ENCODE measurements around the gene NCAPD2. TPM values are rescaled to one million over a fixed set of nuclear protein-coding genes. Genes with fewer than 3 reads are reported as not detected.
A peak's percentile ranks its signal among the peaks of the same experiment; 100 is the strongest.

Gene NCAPD2, protein sequence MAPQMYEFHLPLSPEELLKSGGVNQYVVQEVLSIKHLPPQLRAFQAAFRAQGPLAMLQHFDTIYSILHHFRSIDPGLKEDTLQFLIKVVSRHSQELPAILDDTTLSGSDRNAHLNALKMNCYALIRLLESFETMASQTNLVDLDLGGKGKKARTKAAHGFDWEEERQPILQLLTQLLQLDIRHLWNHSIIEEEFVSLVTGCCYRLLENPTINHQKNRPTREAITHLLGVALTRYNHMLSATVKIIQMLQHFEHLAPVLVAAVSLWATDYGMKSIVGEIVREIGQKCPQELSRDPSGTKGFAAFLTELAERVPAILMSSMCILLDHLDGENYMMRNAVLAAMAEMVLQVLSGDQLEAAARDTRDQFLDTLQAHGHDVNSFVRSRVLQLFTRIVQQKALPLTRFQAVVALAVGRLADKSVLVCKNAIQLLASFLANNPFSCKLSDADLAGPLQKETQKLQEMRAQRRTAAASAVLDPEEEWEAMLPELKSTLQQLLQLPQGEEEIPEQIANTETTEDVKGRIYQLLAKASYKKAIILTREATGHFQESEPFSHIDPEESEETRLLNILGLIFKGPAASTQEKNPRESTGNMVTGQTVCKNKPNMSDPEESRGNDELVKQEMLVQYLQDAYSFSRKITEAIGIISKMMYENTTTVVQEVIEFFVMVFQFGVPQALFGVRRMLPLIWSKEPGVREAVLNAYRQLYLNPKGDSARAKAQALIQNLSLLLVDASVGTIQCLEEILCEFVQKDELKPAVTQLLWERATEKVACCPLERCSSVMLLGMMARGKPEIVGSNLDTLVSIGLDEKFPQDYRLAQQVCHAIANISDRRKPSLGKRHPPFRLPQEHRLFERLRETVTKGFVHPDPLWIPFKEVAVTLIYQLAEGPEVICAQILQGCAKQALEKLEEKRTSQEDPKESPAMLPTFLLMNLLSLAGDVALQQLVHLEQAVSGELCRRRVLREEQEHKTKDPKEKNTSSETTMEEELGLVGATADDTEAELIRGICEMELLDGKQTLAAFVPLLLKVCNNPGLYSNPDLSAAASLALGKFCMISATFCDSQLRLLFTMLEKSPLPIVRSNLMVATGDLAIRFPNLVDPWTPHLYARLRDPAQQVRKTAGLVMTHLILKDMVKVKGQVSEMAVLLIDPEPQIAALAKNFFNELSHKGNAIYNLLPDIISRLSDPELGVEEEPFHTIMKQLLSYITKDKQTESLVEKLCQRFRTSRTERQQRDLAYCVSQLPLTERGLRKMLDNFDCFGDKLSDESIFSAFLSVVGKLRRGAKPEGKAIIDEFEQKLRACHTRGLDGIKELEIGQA (N-terminal part only)
- total RNA-seq = 17.8 TPM

DNA sequence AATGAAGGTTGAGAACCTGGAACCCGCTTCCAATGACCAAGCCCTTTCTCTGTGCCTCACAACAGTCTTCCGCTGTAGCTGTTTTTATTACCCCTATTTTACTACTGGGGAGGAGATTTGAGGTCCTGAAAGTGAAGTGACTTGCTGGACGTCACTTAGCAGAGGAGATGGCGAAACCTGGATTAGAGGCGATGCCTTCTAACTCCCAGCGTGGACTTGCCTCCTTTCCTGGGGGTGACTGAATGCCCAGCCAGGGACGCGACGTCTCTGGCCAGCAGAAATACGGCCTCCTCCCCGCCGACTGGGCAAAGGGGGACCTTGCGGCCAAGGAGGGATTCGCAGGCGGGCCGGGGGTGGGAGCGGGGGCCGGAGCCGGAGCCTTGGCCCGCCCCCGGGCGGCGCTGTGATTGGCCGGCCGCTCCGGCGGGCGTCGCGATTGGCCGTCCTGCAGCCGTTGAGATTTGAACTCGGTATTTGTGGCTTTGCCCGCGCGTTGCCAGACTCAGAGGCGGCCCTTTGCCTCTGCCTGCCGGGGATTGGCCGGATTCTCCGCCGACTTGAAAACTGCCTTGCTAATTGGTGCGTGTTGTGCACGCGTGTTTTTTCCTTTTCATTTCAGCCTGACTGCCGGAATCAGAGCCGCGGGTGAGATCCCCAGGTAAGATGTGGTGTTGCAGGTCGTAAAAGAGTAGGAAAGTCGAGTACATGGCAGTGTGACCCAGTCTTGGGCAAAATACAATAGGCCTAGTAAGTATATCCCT, at the start of gene NCAPD2:
NCAPD2 (plus strand) TSS at position 606 of the 761 bp plus-strand sequence. CDS start 997 bp downstream, outside the sequence.

GRCh38 chr12:6444704-6445688, 48.9 kb upstream of the NCAPD2 start, which contains the start of gene CD27:
Gene CD27 (plus strand): TSS chr12:6444955. CDS start chr12:6445096, 141 bp downstream.

GRCh38 chr12:6451348-6452244, 42.3 kb upstream of the NCAPD2 start, which contains the start of gene TAPBPL:
Gene TAPBPL (plus strand): TSS chr12:6452042. CDS start chr12:6452249, 207 bp downstream.

GRCh38 chr12:6470375-6471163, 23.3 kb upstream of the NCAPD2 start, which contains the start of gene VAMP1:
Gene VAMP1 (minus strand): TSS chr12:6470677. CDS start chr12:6470531, 146 bp downstream.

GRCh38 chr12:6492838-6493496, 935 bp upstream of the NCAPD2 start, which contains the start of gene MRPL51:
Gene MRPL51 (minus strand): TSS chr12:6493262. CDS start chr12:6493136, 126 bp downstream.

GRCh38 chr12:6533923-6534694, 40.2 kb downstream of the NCAPD2 start, which contains the start of gene GAPDH:
Gene GAPDH (plus strand): TSS chr12:6534517. CDS start chr12:6534833, 316 bp downstream.

Small RNAs within 50 kb of the gene (small RNA-seq; reads per million reads assigned to genes)
- gene SCARNA11 = 192 reads per million, percentile 97 among the genes with 10 or more reads in this experiment

Other genes starting within 250 kb of the NCAPD2 start
- gene PLEKHG6, start 183.4 kb upstream of the NCAPD2 start, total RNA-seq = 0.23 TPM
- 12.5 TPM for gene TNFRSF1A, start 152.0 kb upstream of the NCAPD2 start, total RNA-seq
- not detected for gene SCNN1A, start 118.5 kb upstream of the NCAPD2 start, total RNA-seq
- 4.4 TPM for gene LTBR, start 109.9 kb upstream of the NCAPD2 start, total RNA-seq
- gene CD27, start 49.1 kb upstream of the NCAPD2 start, total RNA-seq = 0.46 TPM
- gene TAPBPL, start 42.1 kb upstream of the NCAPD2 start, total RNA-seq = 2.8 TPM
- gene VAMP1, start 23.4 kb upstream of the NCAPD2 start, total RNA-seq = 27.2 TPM
- gene MRPL51, start 840 bp upstream of the NCAPD2 start, total RNA-seq = 33.0 TPM
- 2,434 TPM for gene GAPDH, start 40.4 kb downstream of the NCAPD2 start, total RNA-seq
- gene IFFO1, start 61.9 kb downstream of the NCAPD2 start, total RNA-seq = 5.5 TPM
- 13.8 TPM for gene NOP2, start 74.2 kb downstream of the NCAPD2 start, total RNA-seq
- gene CHD4, start 113.3 kb downstream of the NCAPD2 start, total RNA-seq = 204 TPM
- 1.2 TPM for gene LPAR5, start 141.9 kb downstream of the NCAPD2 start, total RNA-seq
- gene ACRBP, start 153.3 kb downstream of the NCAPD2 start, total RNA-seq = 0.46 TPM
- 61.6 TPM for gene ING4, start 169.0 kb downstream of the NCAPD2 start, total RNA-seq
- gene ZNF384, start 195.3 kb downstream of the NCAPD2 start, total RNA-seq = 17.3 TPM
- 4.4 TPM for gene PIANP, start 206.7 kb downstream of the NCAPD2 start, total RNA-seq
- gene COPS7A, start 229.9 kb downstream of the NCAPD2 start, total RNA-seq = 41.5 TPM